Measurements from ENCODE around the gene TNNT3. TPM values are rescaled to one million over a fixed set of nuclear protein-coding genes. Genes with fewer than 3 reads are reported as not detected.

The TNNT3 gene
- total RNA-seq, 1 donor from 2014 or later = not detected

DNA sequence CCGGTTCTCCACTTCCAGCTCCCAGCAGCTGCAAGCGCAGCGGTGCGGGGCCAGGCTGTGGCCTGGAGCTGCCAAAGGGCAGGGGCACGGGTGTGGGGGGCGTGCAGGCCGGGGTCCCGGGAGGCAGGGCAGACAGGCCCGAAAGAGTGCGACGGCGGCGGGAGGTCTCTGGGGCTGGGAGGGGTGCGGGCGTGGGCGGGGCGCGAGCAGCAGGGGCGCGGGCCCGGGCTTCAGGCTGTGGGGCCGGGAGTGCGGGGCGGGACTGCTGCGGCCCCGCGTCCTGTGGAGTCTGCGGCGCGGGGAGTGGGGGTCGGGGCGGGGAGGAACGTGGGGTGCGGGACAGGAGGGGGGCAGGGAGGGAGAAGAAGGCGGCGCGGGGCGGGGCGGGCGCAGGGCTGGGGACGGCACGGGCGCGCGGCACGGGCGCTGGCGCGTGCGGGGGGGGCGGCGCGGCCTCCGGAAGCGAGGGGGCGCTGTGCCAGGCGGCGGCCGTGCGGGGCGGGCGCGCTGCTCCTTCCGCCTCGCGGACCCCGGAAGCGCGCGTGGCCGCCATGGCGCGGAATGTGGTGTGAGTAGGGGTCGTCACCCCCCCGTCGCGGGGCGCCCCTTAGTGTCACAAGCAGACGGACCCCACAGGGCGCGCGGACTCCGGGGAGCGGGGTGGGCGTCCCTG is 27.4 kb downstream of the TNNT3 start, which contains the start of gene MRPL23:
TSS of gene MRPL23 (plus strand) at position 521 of the 673 bp plus-strand sequence. CDS start at position 552, 31 bp downstream.
- FAIRE-seq (no peak), DNase-seq (ENCODE audit: low spot score in 2 of 2) (no peak)

DNA sequence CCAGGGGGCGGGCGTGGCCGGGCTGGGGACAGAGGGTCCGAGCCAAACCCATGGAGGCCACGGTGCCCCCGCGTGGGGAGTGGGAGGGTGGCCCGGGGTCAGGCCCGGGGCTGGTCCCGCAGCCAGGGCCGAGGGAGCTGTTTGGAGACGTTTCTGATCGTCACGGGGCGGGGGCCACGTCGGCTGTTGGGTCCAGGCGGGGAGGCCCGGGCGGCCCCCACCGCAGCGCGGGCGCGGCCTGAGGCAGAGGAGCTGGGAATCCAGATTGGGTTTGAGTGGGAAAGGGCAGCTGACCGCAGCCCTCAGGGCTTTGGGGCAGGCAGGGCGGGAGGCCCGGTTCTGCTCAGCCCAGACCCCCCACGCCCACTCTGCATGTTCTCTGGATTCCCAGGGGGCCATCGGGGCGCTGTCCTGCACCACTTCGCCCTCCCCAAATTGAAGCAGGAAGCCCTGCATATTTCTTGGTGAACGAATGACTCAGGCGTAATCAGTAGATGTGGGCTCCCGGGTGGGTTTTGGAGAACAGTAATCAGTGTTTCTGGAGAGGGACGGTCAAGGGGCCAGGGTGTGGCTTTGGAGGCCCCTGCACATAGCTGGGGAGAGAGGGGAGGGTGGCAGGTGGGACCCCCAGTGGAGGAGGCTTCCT is 28.2 kb downstream of the TNNT3 start:
- no peak for DNase-seq (ENCODE audit: low spot score in 2 of 2)
- FAIRE-seq = no peak

DNA sequence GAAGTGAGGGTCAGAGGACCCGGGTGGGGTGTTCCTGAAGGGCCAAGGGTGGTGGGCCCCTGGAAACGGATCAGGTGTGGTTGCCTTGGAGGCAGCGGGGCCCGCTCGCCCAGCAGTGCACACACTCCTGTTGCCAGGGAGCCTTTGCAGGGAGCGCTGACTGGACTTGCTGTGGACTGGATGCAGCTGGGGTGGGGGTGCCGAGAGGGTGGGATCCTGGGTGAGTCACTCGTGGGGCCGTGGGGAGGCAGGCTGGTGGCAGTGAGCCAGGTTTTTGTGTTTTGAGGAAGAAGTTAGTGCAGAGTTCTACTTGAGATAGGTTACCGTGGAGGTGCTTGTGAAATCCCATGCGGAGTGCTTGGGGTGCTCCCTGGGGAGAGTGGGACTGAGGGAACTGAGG is 28.9 kb downstream of the TNNT3 start:
- no peak for FAIRE-seq

DNA sequence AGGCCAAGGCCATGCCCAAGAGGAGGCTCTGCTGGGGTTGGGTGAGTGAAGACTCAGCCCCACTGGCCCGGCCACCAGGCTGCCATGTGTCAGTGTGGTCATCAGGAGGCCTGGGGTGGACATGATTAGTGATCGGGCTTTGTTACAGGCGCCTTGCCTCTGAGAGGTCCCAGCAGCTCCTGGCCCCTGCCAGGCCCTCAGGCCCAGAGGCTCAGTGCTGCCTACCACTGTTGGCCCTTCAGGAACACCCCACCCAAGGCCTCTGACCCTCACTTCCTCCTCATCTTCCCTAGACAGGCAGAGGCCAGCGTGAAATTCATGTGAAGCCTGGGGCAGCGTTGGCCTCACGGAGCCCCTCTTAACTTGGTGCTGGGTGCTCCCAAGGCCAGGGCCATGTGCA is 29.8 kb downstream of the TNNT3 start:
- FAIRE-seq (no peak), DNase-seq (ENCODE audit: low spot score in 2 of 2) (no peak)

More for the DNA sequence above, 28.9 kb downstream of the TNNT3 start:
- no peak for DNase-seq (ENCODE audit: low spot score in 2 of 2)

DNA sequence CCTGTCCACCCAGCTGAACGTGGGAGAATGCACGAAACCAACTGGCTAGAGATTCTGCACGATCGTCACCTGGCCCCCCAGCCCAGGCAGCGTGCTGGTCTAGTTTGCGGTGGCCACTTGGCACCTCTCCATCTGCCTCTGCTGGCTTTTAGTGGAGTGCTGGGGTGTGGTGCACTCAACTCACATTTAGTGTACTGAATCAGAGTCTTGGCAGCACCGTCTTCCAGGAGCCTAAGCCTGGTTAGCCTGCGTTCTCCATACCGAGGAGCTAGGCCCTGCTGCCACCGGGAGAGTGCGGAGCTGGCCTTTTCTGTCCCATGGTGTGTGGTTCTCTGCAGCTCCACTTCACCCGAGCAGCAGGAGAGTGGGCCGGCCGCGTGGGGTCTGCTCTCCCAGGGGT is 30.4 kb downstream of the TNNT3 start:
- DNase-seq (ENCODE audit: low spot score in 2 of 2) (no peak), FAIRE-seq (no peak)

DNA sequence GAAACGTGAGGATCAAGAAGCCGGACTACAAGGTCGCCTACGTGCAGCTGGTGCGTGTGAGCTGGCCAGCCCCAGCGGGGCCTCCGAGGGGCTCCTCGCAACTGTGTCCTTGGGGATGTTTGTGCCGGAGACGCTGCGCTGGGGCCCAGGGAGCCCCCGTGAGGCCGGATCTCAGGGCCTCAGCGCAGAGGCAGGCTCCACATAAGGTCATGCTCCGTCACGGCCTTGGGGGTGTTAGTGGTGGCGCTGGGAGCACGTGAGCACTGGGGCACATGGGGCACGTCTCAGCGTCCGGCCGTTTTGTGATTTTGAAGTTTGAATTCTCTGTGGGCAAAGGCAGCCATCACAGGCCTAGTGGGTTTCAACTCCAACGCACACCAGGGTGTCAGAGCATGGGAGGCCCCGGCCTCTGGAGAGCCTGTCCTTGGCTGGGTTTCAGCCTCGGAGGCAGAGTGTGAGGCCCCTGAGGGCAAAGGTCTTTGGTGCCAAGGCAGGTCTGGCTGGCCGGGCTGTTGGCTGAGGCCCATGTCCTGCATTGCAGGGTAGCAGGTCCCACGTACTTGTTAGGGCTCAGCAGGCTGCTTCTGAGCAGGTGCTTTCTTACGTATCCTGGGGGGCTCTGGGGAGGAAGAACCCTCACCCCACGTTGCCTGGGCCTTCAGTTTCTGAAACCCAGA is 33.4 kb downstream of the TNNT3 start:
- DNase-seq (ENCODE audit: low spot score in 2 of 2) (no peak), FAIRE-seq (no peak)

DNA sequence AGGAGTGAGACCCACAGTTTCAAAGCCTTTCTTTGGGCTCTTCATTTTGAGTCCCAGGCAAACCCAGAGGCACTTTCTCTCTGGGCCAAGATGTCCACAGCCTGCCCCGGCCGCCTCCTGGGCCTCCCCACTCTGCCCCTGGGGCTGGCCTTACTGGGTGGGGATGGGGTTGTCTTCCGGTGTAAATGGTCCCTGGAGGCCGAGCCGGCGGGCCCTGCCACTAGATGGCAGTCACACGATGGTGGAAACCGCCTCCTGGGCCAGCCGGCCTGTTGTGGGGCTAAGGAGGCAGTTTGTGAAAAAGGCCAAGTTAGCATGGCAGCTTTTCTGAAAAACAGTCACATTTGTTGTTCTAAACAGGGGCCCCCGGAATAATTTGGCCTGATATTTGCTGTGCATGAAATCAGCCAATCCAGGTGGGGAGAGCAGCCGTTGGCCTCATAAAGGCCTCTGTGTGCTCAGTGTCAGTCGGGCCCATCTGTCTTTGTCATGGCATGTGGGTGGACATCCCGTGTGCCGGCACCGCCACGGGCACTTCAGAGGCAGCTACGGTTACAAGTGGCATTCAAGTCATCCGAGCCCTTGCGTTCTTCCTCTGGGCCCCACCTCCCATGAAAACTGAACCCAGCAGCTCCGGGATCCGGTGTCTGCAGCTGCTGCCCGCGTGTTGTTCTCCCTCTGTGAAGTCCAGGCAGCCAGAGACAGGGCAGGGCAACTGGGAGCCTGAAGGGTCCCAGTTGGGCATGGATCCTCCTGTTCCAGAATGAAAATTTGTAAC is 34.2 kb downstream of the TNNT3 start:
- DNase-seq (ENCODE audit: low spot score in 2 of 2) (no peak), FAIRE-seq (no peak)

DNA sequence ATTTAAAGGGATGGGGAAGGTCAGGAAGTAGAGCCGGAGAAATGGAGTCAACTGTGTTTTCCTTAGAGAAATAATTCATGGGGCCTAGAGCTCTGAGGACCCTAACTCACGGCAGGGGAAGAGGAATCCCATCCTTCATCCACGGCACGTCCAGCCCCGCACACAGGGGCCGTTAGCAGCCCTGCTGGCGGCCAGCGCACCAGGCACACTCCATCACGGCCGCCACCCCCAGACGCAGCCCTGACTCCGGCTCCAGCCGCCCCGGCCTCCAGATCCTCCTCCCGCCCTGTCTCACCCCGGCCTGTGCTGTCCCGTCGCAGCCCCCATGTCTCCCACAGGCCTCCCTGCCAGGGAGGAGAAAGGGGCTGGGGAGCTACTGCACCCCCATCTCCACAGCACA is 38.9 kb downstream of the TNNT3 start:
- FAIRE-seq = no peak
- DNase-seq (ENCODE audit: low spot score in 2 of 2) = no peak

DNA sequence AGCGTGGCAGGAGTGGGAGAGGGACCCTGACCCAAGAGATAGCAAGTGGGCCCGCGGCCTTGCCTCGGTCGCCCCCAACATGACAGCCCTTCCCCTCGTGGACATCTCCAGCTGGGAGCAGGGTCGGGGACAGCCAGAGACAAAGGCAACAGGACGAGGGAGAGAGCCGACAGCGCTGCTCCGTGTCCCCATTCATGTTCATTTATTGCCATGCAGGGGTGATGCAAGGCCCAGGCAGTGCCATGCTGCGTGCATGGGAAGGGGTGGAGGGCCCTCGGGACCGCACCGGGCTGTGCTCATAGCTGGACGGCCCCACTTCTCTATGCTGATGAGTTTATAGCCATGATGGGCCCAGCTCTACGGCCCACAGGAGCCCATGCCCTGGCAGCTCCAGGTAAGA is 40.3 kb downstream of the TNNT3 start:
- FAIRE-seq (no peak), DNase-seq (ENCODE audit: low spot score in 2 of 2) (no peak)

DNA sequence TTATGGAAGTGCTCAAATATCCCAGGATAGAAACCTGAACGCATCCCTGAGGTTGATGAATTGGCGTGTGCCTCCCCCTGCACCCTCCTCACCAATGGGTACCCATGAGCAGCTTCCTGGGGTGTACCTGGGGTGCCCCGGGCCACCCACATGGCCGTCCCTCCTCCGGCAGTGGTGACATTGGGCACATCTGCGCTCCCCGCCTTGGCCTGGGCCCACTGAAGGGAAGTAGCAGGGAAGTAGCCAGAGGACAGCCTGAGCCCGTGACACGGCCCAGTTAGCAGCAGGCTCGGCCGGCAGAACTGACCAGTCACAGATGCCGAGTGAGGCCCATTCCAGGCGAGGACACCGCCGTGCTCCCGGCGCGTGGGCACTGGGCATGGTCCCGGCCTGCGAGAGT is 44.4 kb downstream of the TNNT3 start:
- DNase-seq (ENCODE audit: low spot score in 2 of 2) = no peak
- no peak for FAIRE-seq

DNA sequence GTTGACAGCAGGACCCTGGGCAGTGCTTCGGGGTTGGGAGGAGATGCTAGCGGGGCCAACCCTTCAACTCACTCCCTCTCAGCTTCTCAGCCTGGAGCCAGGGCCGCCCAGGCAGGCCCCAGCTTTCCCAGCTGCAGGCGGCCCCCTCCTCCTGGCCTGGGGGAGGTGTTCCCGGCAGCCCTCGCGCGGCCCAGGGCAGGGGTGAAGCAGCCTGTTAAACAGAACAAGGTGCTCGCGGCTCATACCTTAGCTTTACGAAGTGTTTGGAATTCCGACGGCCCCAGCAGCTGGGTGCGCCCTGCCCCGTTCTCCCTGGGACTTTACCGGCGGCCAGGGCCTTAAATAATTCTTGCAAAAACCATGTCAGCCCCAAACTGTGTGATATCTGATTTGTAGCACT is 44.8 kb downstream of the TNNT3 start:
- FAIRE-seq (no peak), DNase-seq (ENCODE audit: low spot score in 2 of 2) (no peak)

DNA sequence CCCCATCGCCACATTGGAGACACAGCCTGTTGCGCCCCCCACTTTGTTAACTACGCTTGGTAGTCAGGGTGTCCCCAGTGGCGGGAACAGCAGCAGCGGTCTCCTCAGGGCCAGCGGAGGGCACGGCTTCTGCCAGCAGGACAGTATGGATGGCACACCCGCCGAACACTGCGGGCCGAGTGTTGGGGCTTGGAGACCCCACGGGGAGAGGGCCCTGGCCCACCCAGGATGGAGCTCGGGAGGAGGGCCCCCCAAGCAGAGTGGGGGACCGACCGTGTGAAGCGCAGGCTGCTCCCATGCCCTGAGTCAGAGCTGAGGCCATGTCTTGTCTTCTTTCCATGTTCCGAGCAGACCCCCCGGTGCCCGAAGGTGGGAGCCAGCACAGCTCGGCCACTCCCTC is 45.5 kb downstream of the TNNT3 start:
- DNase-seq (ENCODE audit: low spot score in 2 of 2) (no peak), FAIRE-seq (no peak)

DNA sequence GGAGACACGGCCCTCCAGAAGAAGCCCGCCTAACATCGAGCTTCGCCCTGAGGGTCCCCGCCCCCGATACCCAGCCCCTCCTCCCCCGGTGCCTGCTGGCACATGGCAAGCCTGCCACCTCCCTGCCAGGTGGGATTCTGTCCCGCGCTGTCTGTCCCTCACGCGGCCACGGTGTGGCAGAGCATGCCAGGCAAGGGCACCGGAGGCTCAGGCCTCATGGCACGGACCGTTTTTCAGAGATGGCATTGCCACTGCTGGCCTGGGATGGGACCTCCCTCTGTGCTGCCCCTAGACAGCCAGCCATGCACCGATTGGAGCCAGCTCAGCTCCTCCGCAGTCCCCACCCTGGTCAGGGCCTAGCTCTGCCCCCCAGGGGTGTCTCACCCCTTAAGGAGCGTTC is 47.0 kb downstream of the TNNT3 start:
- DNase-seq (ENCODE audit: low spot score in 2 of 2) (no peak), FAIRE-seq (no peak)

DNA sequence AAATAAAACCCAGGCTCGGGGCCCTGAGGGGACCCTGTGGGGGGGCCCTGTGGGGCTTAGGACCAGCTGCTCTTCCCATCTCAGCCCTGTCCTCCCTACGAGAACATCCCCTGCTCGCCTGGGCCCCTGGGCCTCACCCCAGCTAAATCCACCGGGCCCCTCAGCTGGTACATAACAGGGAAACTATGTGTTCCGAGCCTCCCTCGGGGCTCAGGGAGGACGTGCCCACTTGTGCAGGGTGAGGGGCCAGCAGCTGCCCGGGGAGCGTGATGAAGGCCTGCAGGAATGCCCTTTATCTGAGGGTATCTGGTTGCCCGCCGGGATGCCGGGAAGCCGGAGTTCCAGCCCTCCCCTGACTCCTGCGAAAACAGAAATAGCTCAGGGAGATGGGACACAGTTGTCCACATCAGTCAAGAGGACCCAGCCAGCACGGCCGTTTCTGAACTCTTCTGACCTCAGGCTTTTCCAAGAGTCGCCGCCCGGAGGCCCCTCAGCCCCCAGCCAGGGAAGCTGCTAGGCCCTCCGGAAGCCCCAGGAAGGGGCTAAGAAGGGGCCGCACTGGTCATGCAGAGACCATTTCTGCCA is 48.2 kb downstream of the TNNT3 start:
- FAIRE-seq = no peak

DNA sequence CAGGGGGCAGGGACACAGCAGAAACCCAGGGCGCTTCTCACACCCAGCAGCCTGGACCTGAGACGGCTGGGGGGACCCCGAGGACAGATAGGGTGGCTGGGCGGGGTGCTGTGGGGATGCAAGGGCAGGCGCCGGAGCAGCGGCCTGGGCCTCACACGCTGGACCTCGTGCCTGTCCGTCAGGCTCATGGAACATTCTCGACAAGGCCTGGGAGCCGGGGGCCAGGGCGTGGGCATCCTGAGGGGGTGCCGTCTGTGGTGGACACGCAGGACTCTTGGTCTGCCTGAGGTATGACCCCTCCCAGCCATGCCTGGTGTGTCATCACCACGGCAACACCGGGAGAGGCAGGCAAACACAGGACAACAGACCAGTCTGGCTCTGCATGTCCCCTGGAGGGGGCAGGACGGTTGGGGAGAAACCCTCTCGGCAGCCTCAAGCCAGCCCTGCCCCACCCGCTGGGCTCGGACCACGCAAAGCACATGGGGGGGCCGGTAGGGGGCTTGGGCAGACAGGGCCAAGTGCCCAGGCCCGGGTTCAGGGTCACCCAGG is 49.0 kb downstream of the TNNT3 start:
- DNase-seq (ENCODE audit: low spot score in 2 of 2) (no peak), FAIRE-seq (no peak)

More for the DNA sequence above, 48.2 kb downstream of the TNNT3 start:
- no peak for DNase-seq (ENCODE audit: low spot score in 2 of 2)

DNA sequence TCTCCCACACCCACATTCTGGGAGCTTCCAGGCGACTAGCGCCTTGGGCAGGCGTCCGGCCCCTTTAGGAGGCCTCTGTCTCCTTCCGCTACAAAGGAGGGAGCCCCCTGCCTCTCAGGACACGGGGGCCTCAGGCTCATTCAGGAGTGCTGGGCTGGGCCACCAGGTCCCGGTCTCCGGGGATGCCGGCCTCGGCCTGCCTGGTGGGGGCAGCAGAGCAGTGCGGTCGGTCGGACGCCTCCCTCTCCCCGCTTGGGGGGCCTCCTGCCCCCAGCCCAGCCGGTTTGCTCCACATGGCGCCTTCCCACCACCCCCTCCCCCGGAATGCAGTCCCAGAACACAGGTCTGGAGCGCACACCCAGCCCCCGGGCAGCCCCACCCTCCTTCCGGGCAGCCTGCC is 49.5 kb downstream of the TNNT3 start:
- no peak for FAIRE-seq

DNA sequence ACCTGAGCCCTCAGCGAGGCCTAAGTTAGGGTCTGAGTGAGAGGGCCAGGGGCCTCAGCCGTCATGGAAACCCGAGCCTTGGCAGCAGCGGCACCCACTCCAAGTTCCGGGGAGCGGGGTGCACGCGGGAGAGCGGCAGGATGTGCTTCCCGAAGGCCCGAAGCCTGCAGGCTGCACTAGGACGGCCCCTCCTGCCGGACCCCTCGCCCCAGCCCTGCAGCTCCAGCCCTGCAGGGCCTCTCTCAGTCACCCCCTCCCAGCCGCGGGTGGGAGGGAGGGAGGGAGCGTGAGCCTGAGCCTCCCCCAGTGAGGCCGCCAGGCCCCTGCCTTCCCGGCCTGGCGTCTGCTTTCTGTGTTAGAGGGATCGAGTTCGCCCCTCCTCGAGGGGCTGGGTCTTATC is 50.3 kb downstream of the TNNT3 start:
- DNase-seq (ENCODE audit: low spot score in 2 of 2) (no peak), FAIRE-seq (no peak)

More for the DNA sequence above, 49.5 kb downstream of the TNNT3 start:
- DNase-seq (ENCODE audit: low spot score in 2 of 2) = no peak

DNA sequence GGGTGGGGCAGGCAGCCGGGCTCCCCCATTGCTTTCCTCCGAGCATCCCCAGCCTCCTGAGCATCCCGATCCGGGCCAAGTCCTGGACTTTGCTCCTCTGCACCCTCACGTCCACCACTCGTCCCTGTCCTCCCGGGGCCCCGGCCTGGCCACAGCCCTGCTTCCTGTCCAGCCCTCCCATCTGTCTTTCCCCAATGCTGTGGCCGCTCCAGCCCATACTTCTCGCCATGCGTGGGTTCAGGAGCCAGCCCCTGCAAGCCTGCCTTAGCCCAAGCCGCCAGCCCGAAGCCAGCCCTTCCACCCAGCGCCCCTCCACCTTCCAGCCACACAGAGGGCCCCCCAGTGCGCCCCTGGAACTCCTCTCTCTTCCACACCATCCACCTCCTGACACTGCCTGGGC is 51.5 kb downstream of the TNNT3 start:
- DNase-seq (ENCODE audit: low spot score in 2 of 2) = no peak
- no peak for FAIRE-seq

DNA sequence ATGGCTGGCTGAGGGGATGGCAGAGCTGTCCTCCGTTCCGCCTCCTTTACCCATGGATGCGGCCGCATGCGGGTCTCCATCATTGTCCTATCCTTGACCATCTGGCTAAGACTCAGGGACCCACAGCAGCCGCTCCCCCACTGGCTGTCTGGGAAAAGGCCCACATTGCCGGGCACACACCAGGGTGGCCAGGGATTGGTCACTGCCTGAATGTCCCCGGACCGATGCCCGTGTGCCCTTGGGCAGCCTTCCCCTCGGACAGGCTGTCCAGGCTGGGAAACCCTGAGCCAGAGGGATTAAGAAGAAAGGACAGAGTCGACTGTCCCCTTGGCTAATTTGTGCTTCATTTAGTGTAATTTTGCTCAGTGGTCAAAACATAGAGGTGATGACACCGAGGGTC is 55.7 kb downstream of the TNNT3 start:
- FAIRE-seq = no peak
- no peak for DNase-seq (ENCODE audit: low spot score in 2 of 2)

DNA sequence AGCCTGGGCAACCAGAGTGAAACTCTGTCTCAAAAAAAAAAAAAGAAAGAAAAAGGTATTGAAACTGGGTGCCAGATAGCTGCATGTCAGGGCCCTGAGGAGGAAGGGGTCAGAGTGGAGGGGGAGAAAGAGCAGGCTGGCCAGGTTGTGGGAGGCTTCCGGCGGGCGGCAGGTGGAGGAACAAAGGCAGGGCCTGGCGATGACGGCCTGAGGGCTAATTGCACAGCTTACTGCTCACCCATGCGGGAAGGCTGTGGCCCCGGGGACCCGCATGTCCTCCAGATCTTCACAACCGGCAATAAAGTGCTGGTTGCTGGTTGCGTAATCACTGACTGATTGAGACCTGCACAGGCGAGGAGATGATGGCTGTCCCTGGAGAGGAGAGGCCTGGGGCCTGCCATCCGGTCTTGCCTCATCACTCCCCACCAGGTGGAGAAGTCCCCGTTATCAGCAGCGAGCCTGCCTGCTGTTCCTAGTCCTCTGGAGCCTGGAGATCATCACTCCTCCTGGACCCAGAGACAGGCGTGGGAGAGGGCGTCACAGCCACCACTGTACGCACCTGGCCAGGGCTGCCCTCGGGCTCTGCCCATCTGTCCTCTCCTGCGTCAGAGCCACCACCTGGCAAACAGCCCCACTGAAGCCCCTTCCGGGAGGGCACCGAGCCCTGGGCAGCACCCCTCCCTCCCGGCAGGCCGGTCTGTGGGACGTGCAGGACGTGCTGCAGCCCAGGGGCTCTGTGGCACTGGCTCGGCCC is 59.4 kb downstream of the TNNT3 start:
- DNase-seq (ENCODE audit: low spot score in 2 of 2) (no peak), FAIRE-seq (no peak)
